PFSK-1 (cell line): ENCODE results near the gene RXRB.
A peak's percentile ranks its signal among the peaks of the same experiment; 100 is the strongest.

Source experiments
- FOXP2 ChIP-seq: optimal IDR thresholded peaks from 2 replicates; pipeline ENCODE3; 2011; ENCODE audit warnings: borderline replicate concordance, control low read depth, inconsistent platforms; ENCODE audit not compliant: insufficient read depth; ENCODE audit errors: extremely low read length, extremely low read depth
- POLR2AphosphoS5 ChIP-seq: IDR thresholded peaks from 2 replicates; pipeline ENCODE4 v1.6.1; 2012; ENCODE audit warnings: low read depth, mild to moderate bottlenecking, control low read depth, low read length, moderate library complexity
- SIN3A ChIP-seq: IDR thresholded peaks from 2 replicates; pipeline ENCODE4 v1.6.1; 2012; ENCODE audit warnings: mild to moderate bottlenecking, low read length, moderate library complexity, borderline replicate concordance; ENCODE audit not compliant: insufficient read depth
- TAF1 ChIP-seq: IDR thresholded peaks from 2 replicates; pipeline ENCODE4 v1.6.1; 2012; ENCODE audit warnings: low read length, control low read depth, borderline replicate concordance; ENCODE audit not compliant: insufficient read depth
- TF ChIP-seq, protein P1 (sequence below), 2 experiments: IDR thresholded peaks; 2 replicates each; pipeline versions ENCODE4 v1.6.1 to v1.8.0; 2011 to 2012; ENCODE audit warnings: low read depth in 2 of 2, low read length in 2 of 2, control low read depth in 1 of 2, inconsistent platforms in 1 of 2, mild to moderate bottlenecking in 1 of 2, moderate library complexity in 1 of 2; ENCODE audit not compliant: insufficient read depth in 1 of 2

Gene RXRB

GRCh38 chr6:33203443-33204164, 3.1 kb upstream of the RXRB start:
- no peak for TF ChIP-seq POLR2AphosphoS5
- no peak for TF ChIP-seq TAF1
- no peak for TF ChIP-seq FOXP2
- TF ChIP-seq, protein P1, sequence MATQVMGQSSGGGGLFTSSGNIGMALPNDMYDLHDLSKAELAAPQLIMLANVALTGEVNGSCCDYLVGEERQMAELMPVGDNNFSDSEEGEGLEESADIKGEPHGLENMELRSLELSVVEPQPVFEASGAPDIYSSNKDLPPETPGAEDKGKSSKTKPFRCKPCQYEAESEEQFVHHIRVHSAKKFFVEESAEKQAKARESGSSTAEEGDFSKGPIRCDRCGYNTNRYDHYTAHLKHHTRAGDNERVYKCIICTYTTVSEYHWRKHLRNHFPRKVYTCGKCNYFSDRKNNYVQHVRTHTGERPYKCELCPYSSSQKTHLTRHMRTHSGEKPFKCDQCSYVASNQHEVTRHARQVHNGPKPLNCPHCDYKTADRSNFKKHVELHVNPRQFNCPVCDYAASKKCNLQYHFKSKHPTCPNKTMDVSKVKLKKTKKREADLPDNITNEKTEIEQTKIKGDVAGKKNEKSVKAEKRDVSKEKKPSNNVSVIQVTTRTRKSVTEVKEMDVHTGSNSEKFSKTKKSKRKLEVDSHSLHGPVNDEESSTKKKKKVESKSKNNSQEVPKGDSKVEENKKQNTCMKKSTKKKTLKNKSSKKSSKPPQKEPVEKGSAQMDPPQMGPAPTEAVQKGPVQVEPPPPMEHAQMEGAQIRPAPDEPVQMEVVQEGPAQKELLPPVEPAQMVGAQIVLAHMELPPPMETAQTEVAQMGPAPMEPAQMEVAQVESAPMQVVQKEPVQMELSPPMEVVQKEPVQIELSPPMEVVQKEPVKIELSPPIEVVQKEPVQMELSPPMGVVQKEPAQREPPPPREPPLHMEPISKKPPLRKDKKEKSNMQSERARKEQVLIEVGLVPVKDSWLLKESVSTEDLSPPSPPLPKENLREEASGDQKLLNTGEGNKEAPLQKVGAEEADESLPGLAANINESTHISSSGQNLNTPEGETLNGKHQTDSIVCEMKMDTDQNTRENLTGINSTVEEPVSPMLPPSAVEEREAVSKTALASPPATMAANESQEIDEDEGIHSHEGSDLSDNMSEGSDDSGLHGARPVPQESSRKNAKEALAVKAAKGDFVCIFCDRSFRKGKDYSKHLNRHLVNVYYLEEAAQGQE (IDR thresholded peaks at IDR 0.05; ENCODE audit: insufficient read depth in 1 of 2, low read depth in 2 of 2, low read length in 2 of 2) = no peak
- TF ChIP-seq SIN3A = no peak

DNA sequence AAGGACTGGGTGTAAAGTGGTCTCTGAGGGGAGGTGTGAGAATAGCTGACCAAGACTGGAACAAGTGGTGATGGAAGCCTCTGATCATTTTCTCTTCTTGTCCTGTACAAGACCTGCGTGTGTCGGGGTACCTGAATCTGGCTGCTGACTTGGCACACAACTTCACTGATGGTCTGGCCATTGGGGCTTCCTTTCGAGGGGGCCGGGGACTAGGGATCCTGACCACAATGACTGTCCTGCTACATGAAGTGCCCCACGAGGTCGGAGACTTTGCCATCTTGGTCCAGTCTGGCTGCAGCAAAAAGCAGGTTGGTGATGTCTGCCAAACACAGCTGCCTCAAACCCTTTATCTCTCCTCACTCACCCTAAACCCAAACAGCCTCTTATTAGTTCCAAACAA, 2.3 kb upstream of the RXRB start:
- TF ChIP-seq TAF1 (no peak), SIN3A (no peak), FOXP2 (no peak), POLR2AphosphoS5 (no peak)
- TF ChIP-seq, protein P1 (IDR thresholded peaks at IDR 0.05; ENCODE audit: insufficient read depth in 1 of 2, low read depth in 2 of 2, low read length in 2 of 2) = no peak

DNA sequence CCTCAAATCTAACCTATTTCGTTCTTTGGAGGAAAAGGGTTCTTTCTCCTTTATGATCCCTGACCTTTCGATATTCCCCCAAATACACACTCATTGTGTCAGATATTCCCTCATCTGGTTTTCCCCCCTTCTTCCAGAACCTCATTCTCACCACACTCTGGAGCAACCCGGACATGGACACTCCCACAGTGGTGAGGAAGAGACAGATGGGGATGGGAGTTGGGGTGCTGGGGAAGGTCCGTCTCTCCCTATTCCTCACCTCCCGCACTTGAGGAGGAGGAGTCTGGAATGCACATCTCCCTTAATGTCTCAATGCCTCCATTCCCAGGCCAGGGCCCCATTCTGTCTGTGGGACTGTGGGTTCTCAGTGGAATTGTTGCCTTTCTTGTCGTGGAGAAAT, 1.5 kb upstream of the RXRB start:
- no peak for TF ChIP-seq POLR2AphosphoS5
- no peak for TF ChIP-seq FOXP2
- TF ChIP-seq, protein P1 (IDR thresholded peaks at IDR 0.05; ENCODE audit: insufficient read depth in 1 of 2, low read depth in 2 of 2, low read length in 2 of 2) = no peak
- no peak for TF ChIP-seq TAF1
- TF ChIP-seq SIN3A = no peak

GRCh38 chr6:33201147-33201545, 681 bp upstream of the RXRB start:
- TF ChIP-seq POLR2AphosphoS5 = no peak
- TF ChIP-seq SIN3A = no peak
- TF ChIP-seq FOXP2 = no peak
- TF ChIP-seq TAF1 = no peak
- TF ChIP-seq, protein P1 (IDR thresholded peaks at IDR 0.05; ENCODE audit: insufficient read depth in 1 of 2, low read depth in 2 of 2, low read length in 2 of 2) = no peak

DNA sequence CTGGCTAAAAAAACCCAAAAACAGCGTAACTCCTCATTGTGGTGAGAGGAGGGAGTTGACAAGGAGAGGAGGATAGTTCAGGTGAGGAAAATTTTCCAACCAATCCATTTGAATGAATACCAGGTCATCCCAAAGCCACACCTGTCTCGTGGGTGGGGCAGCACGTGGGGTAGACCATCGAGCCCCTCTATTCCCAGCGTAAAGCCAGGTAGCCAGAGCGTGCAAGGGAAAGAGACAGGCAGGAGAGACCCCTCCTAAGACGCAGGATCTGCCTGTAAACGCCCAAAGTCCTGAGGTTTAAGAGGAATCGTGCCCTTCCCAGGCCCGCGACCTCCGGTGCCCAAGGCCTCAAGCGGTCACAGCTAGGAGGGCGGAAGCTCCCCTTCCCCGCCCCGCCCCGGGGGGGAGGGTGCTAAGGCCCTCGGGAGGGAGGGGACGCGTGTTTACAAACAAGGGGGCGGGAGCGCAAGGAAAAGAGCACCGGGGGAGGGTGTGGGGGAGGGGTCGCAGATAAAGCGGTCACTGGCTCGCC, 712 bp downstream of the RXRB start:
- TF ChIP-seq SIN3A (peak; percentile 98), FOXP2 (no peak)
